PC-9 (cell line): ENCODE results near the gene C1orf21. TPM values are rescaled to one million over a fixed set of nuclear protein-coding genes. Genes with fewer than 3 reads are reported as not detected.

ENCODE experiments used
- BruUV-seq: library from RNA; stranded (reverse); fragments of 400-500 nt; replicated peaks from 2 replicates; lab custom pipeline; 2021; lab: Mats Ljungman, UMichigan
- CTCF ChIA-PET: fragments of 300-600 bp; sonication (Branson Sonifier 250); formaldehyde crosslinking; loops from one replicate; lab custom pipeline; 2022; ENCODE audit warnings: antibody characterized with exemption; lab: Charles Lee
- POLR2A ChIA-PET: fragments of 300-600 bp; sonication (Branson Sonifier 250); formaldehyde crosslinking; loops from one replicate; lab custom pipeline; 2022; ENCODE audit warnings: antibody characterized with exemption; ENCODE audit not compliant: unreplicated experiment; lab: Charles Lee
- DNase-seq, 2 experiments: peaks; one replicate each; pipeline versions ENCODE4 v3.0.0 to v3.0.0-alpha.2; 2015 to 2022; ENCODE audit warnings: mixed read lengths in 1 of 2
- H2AFZ ChIP-seq: fragments of 200-600 bp; sonication (generic); 2 replicates; pipeline ENCODE4 v1.8.1; 2017; ENCODE audit warnings: antibody characterized with exemption
- H3F3A ChIP-seq: fragments of 200-600 bp; sonication (generic); 2 replicates; pipeline ENCODE4 v1.8.1; 2017; ENCODE audit warnings: antibody characterized with exemption, mild to moderate bottlenecking, low read depth; ENCODE audit not compliant: insufficient read depth
- H3K27ac ChIP-seq: fragments of 200-600 bp; sonication (generic); 2 replicates; pipeline ENCODE4 v1.6.1; 2016; ENCODE audit warnings: mixed run types
- H3K27me3 ChIP-seq: fragments of 200-600 bp; sonication (generic); 2 replicates; pipeline ENCODE4 v1.6.1; 2016; ENCODE audit warnings: low read depth, mixed run types; ENCODE audit not compliant: insufficient read depth
- H3K36me3 ChIP-seq: fragments of 200-600 bp; sonication (generic); 2 replicates; pipeline ENCODE4 v1.6.1; 2016; ENCODE audit warnings: low read depth, mixed run types
- H3K4me1 ChIP-seq: fragments of 200-600 bp; sonication (generic); replicated peaks from 2 replicates; pipeline ENCODE4 v1.6.1; 2016; ENCODE audit warnings: mixed run types; ENCODE audit not compliant: insufficient read depth
- H3K4me2 ChIP-seq: fragments of 200-600 bp; sonication (generic); 2 replicates; pipeline ENCODE4 v1.6.1; 2017; ENCODE audit warnings: mixed run types
- H3K4me3 ChIP-seq: fragments of 200-600 bp; sonication (generic); 2 replicates; pipeline ENCODE4 v1.6.1; 2016; ENCODE audit warnings: mixed run types
- H3K79me2 ChIP-seq: fragments of 200-600 bp; sonication (generic); 2 replicates; pipeline ENCODE4 v1.6.1; 2017; ENCODE audit warnings: low read depth, mixed run types
- H3K9me2 ChIP-seq: fragments of 200-600 bp; sonication (generic); 2 replicates; pipeline ENCODE4 v1.8.1; 2017; ENCODE audit warnings: mild to moderate bottlenecking; ENCODE audit not compliant: insufficient read depth
- H3K9me3 ChIP-seq: fragments of 200-600 bp; sonication (generic); 2 replicates; pipeline ENCODE4 v1.8.1; 2016; ENCODE audit warnings: low read depth; ENCODE audit not compliant: insufficient read depth
- H4K20me1 ChIP-seq: fragments of 200-600 bp; sonication (generic); 2 replicates; pipeline ENCODE4 v1.8.1; 2017; ENCODE audit not compliant: insufficient read depth
- EZH2 ChIP-seq: fragments of 200-600 bp; sonication (generic); IDR thresholded peaks from 2 replicates; pipeline ENCODE4 v1.8.0; 2017; ENCODE audit warnings: antibody characterized with exemption, low read depth
- intact Hi-C: fragments of 100-400 bp; cut with micrococcal nuclease; formaldehyde crosslinking; loops from one replicate; pipeline ENCODE4 v1.10.0; 2022; ENCODE audit not compliant: unreplicated experiment
- total RNA-seq: library from RNA; stranded (reverse); gene quantifications from 2 replicates; pipeline ENCODE4 v1.2.3, GENCODE V29; 2021
- TF ChIP-seq, protein P1 (sequence below): fragments of 200-600 bp; sonication (generic); conservative IDR thresholded peaks from 2 replicates; pipeline ENCODE4 v1.6.1; 2017; ENCODE audit warnings: mixed run types, antibody characterized with exemption, mild to moderate bottlenecking, moderate library complexity

Gene C1orf21
- total RNA-seq, 1 experiment from 2014 or later: 13.8 TPM

DNA sequence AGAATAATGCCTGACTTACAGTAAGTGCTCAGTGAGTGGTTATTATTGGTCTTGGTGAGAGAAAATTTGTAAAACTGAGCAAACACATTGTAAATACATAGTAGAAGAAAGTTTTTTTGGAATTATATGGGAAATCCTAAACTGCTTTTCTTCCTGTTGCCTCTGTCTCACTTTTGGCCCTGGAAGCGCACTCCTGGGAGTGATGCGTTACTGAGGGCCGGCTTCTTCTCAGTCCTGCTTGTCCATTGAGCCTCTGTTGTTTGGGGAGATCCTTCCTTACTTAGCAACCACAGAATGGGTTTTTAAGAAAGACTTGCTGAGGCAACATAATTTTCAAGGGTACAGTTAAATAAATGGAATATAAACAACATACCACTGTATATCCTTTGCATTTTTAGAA lies 201.9 kb downstream of the C1orf21 start:
- H3K27ac ChIP-seq: no peak overlapping the region
- H4K20me1 ChIP-seq: no peaks in the 10 kb centered on the region
- intact Hi-C loops: no loop called here
- ChIA-PET CTCF (no interaction called here), POLR2A (no interaction called here)
- DNase-seq: no peak
- H3K4me3 ChIP-seq: no peak overlapping the region
- no peaks in the 10 kb centered on the region for H3K9me3 ChIP-seq
- no peak overlapping the region for H2AFZ ChIP-seq
- TF ChIP-seq EZH2: no peak
- peaks cover 8% of the 10 kb centered on the region; the same call in 1 of the 2 replicates for H3F3A ChIP-seq
- H3K36me3 ChIP-seq: no peaks in the 10 kb centered on the region
- peaks cover 19% of the 10 kb centered on the region for H3K4me1 ChIP-seq
- no peaks in the 10 kb centered on the region for H3K9me2 ChIP-seq
- BruUV-seq: no TSS peak
- H3K79me2 ChIP-seq: no peaks in the 10 kb centered on the region
- H3K27me3 ChIP-seq: no peaks in the 10 kb centered on the region
- H3K4me2 ChIP-seq: no peak overlapping the region

DNA sequence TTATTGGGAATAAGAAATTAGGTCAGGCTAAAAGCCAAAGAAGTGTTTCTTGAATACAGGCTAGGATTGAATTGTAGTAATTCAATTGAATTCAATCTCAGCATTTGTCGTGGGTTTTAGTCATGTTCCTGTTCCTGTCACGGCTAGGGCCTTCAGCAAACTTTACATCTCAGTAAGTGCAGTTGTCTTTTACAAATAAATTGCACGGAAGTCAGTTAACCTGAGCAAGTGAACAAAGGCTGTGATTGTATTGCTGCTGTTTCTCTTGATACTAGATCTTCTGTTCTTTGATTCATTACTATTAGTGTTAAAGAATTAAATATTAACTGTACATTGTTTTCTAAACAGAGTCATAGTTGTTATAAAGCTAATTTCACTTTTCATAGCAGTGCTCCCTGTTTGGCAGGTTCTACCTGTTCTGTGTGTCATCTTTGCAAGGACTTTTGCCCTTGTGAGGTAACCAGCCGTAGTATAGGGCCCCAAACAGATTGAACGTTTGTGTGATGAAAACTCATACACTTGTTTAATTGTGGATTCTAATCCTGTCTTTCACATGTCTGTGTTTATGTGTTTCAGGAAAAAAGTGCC lies 203.4 kb downstream of the C1orf21 start:
- Histone ChIP-seq H3K4me1 (peaks cover 19% of the 10 kb centered on the region), H3K9me3 (no peaks in the 10 kb centered on the region), H3K4me3 (peak overlapping the region; percentile 37), H3K27me3 (no peaks in the 10 kb centered on the region), H3K9me2 (no peaks in the 10 kb centered on the region), H3K36me3 (no peaks in the 10 kb centered on the region), H3K4me2 (peak overlapping the region; percentile 74), H2AFZ (peak overlapping the region; percentile 66), H3F3A (peaks cover 8% of the 10 kb centered on the region; the same call in 1 of the 2 replicates), H4K20me1 (no peaks in the 10 kb centered on the region), H3K79me2 (no peaks in the 10 kb centered on the region), H3K27ac (peak overlapping the region; percentile 53)
- CTCF ChIA-PET: interaction anchor here (0.6 kb wide), 1 partner anchor 11 kb away, joined by 17 read pairs; no protein-coding TSS in a partner anchor
- POLR2A ChIA-PET: no interaction called here
- intact Hi-C loops: loop anchor here (1.0 kb wide), 1 partner anchor 107 kb away; no protein-coding TSS in a partner anchor
- no TSS peak for BruUV-seq
- TF ChIP-seq EZH2: no peak
- TF ChIP-seq, protein P1, sequence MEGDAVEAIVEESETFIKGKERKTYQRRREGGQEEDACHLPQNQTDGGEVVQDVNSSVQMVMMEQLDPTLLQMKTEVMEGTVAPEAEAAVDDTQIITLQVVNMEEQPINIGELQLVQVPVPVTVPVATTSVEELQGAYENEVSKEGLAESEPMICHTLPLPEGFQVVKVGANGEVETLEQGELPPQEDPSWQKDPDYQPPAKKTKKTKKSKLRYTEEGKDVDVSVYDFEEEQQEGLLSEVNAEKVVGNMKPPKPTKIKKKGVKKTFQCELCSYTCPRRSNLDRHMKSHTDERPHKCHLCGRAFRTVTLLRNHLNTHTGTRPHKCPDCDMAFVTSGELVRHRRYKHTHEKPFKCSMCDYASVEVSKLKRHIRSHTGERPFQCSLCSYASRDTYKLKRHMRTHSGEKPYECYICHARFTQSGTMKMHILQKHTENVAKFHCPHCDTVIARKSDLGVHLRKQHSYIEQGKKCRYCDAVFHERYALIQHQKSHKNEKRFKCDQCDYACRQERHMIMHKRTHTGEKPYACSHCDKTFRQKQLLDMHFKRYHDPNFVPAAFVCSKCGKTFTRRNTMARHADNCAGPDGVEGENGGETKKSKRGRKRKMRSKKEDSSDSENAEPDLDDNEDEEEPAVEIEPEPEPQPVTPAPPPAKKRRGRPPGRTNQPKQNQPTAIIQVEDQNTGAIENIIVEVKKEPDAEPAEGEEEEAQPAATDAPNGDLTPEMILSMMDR: no peak
- DNase-seq: peak; percentile 49 to 82

DNA sequence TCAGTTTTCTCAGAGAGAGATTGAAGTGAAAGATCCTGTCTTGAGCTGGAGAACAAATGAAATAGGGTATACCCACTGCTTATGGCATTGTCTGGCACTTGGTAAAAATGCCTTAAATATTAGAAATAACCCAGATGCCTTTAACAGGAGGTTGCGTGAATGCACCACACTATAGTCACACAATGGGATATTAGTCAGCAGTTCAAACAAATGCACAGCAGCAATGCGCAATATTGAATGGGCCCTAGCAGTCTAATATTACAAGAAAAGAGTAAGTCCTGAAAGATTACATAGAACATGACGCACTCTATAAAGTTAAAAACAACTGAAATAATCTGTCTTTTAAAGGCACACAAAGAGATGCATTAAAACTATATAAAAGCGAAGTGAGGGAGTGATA lies 206.8 kb downstream of the C1orf21 start:
- Histone ChIP-seq H3K4me2 (no peak overlapping the region), H3K36me3 (no peaks in the 10 kb centered on the region), H3K9me3 (no peaks in the 10 kb centered on the region), H3K4me1 (peaks cover 19% of the 10 kb centered on the region), H3K27me3 (no peaks in the 10 kb centered on the region), H2AFZ (no peak overlapping the region), H3K4me3 (no peak overlapping the region), H4K20me1 (no peaks in the 10 kb centered on the region), H3F3A (peaks cover 8% of the 10 kb centered on the region; the same call in 1 of the 2 replicates), H3K27ac (no peak overlapping the region), H3K79me2 (no peaks in the 10 kb centered on the region), H3K9me2 (no peaks in the 10 kb centered on the region)
- ChIA-PET CTCF (no interaction called here), POLR2A (no interaction called here)
- intact Hi-C loops: no loop called here
- TF ChIP-seq, protein P1: no peak
- no peak for TF ChIP-seq EZH2
- no TSS peak for BruUV-seq
- no peak for DNase-seq
